ENCODE results near the gene OSBPL8. TPM values are rescaled to one million over a fixed set of nuclear protein-coding genes. Genes with fewer than 3 reads are reported as not detected.
"Not testable (repeated sequence)": the region's sequence is repeated elsewhere in the genome, so short reads cannot be mapped to it uniquely, and the experiment has no call there.

OSBPL8 gene
- total RNA-seq, 2 donors from 2014 or later = 99.0 to 105 TPM

GRCh38 chr12:76532520-76532919, 27.1 kb downstream of the OSBPL8 start:
- no peak for ATAC-seq
- H3K4me1 Mint-ChIP-seq (ENCODE audit: low read depth in 2 of 2) = peaks cover 48 to 50% of the 10 kb centered on the region in 2 donors
- H3K4me3 Mint-ChIP-seq = no peak overlapping the region
- H3K27ac Mint-ChIP-seq = no peak overlapping the region
- DNase-seq (ENCODE audit: low spot score) = no peak
- H3K9me3 Mint-ChIP-seq = peaks cover 3% of the 10 kb centered on the region
- H3K27me3 Mint-ChIP-seq = no peaks in the 10 kb centered on the region
- H3K36me3 Mint-ChIP-seq = peaks cover 12% of the 10 kb centered on the region

DNA sequence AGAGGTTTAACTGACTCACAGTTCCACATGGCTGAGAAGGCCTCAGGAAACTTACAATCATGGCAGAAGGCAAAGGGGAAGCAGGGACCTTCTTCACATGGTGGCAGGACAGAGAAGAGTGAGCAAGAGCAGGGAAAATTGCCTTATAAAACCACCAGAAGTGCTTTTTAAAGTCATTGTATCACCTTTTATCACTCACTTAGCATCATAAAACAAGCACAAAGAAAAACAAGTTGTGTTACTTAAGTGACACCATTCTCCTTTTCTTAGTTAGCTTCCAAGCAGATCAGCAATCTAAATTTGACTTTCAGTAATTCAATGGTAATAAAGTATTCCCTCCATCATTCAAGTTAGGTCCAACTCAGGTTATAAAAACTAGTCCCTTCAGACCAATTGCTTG, 28.5 kb downstream of the OSBPL8 start:
- ATAC-seq (no peak), DNase-seq (ENCODE audit: low spot score) (no peak)
- peaks cover 3% of the 10 kb centered on the region for H3K9me3 Mint-ChIP-seq
- peaks cover 7% of the 10 kb centered on the region for H3K36me3 Mint-ChIP-seq
- peaks cover 44 to 46% of the 10 kb centered on the region in 2 donors for H3K4me1 Mint-ChIP-seq (ENCODE audit: low read depth in 2 of 2)
- peak overlapping the region in 1 of 2 donors; percentile 11 for H3K27ac Mint-ChIP-seq
- no peaks in the 10 kb centered on the region for H3K27me3 Mint-ChIP-seq
- no peak overlapping the region for H3K4me3 Mint-ChIP-seq

DNA sequence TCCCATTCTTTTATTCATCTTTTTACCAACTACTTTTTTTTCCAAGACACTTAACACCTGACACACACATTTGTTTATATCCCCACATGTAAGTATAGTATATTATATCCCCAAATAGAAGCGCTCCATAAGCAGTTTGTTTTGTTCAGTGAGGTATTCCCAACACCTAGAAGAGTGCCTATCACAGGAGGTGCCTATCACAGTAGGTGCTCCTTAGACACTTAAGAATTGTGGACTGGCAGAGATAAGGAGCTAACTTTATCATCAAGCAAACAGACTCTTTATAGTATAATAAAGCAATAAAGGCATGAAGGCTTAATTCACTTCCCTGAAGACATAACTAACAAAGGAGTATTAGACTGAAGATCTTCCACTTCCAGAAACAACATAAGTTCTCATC, 29.1 kb downstream of the OSBPL8 start:
- H3K9me3 Mint-ChIP-seq = peaks cover 3% of the 10 kb centered on the region

GRCh38 chr12:76529226-76529918, 30.2 kb downstream of the OSBPL8 start:
- no peak overlapping the region for H3K27ac Mint-ChIP-seq
- H3K9me3 Mint-ChIP-seq = peaks cover 1% of the 10 kb centered on the region
- H3K36me3 Mint-ChIP-seq = no peaks in the 10 kb centered on the region
- H3K27me3 Mint-ChIP-seq = no peaks in the 10 kb centered on the region
- H3K4me1 Mint-ChIP-seq (ENCODE audit: low read depth in 2 of 2) = peaks cover 37 to 38% of the 10 kb centered on the region in 2 donors
- H3K4me3 Mint-ChIP-seq = no peak overlapping the region
- ATAC-seq = no peak
- DNase-seq (ENCODE audit: low spot score) = no peak

More for the DNA sequence above, 29.1 kb downstream of the OSBPL8 start:
- no peak overlapping the region for H3K4me3 Mint-ChIP-seq
- ATAC-seq = no peak
- peak overlapping the region in 1 of 2 donors; percentile 11 for H3K27ac Mint-ChIP-seq
- peaks cover 40 to 42% of the 10 kb centered on the region in 2 donors for H3K4me1 Mint-ChIP-seq (ENCODE audit: low read depth in 2 of 2)
- H3K27me3 Mint-ChIP-seq = no peaks in the 10 kb centered on the region
- H3K36me3 Mint-ChIP-seq = peaks cover 2% of the 10 kb centered on the region
- DNase-seq (ENCODE audit: low spot score) = no peak

DNA sequence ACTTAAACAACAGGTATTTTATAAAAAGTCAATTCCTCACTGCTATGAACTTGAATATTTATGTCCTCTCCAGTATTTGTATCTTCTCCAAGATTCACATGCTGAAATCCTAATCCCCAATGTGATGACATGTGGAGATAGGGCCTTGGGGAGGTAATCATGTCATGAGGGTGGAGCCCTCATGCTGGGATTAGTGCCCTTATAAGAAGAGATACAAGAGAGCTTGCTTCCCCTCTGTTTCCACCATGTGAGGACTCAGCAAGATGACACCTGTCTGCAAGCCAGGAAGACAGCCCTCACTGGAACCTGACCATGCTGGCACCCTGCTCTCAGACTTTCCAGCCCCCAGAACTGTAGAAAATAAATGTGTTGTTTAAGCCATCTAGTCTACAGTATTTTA, 36.2 kb downstream of the OSBPL8 start:
- H3K27ac Mint-ChIP-seq = no peak overlapping the region
- H3K27me3 Mint-ChIP-seq = no peaks in the 10 kb centered on the region
- H3K36me3 Mint-ChIP-seq = peaks cover 12% of the 10 kb centered on the region
- DNase-seq (ENCODE audit: low spot score) (no peak), ATAC-seq (no peak)
- H3K4me3 Mint-ChIP-seq = no peak overlapping the region
- peaks cover 5% of the 10 kb centered on the region for H3K9me3 Mint-ChIP-seq
- peaks cover 39 to 42% of the 10 kb centered on the region in 2 donors for H3K4me1 Mint-ChIP-seq (ENCODE audit: low read depth in 2 of 2)

DNA sequence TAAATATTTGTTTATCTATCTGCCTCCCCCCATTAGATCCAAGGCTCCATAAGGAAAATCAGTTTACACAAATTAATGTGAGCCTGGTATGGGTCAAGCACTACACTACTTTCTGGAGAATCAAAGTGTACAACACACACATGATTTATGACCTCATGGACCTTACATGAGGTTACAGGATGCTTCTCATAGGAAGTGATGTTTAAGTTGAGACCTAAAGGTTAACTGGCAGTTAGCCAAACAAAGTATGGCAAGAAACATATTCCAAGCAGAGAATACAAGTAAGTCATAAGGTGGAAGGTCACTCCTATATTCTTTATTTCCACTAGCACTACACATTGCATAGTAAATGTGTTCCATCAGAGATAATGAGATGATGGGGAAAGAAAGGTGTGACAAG, 39.2 kb downstream of the OSBPL8 start:
- no peak for DNase-seq (ENCODE audit: low spot score)
- Mint-ChIP-seq H3K9me3 (peaks cover 5% of the 10 kb centered on the region), H3K36me3 (peaks cover 12% of the 10 kb centered on the region), H3K4me1 (ENCODE audit: low read depth in 2 of 2) (peaks cover 45 to 51% of the 10 kb centered on the region in 2 donors), H3K27ac (peak overlapping the region; percentile 63 to 78), H3K4me3 (peak overlapping the region; percentile 53), H3K27me3 (no peaks in the 10 kb centered on the region)
- no peak for ATAC-seq

DNA sequence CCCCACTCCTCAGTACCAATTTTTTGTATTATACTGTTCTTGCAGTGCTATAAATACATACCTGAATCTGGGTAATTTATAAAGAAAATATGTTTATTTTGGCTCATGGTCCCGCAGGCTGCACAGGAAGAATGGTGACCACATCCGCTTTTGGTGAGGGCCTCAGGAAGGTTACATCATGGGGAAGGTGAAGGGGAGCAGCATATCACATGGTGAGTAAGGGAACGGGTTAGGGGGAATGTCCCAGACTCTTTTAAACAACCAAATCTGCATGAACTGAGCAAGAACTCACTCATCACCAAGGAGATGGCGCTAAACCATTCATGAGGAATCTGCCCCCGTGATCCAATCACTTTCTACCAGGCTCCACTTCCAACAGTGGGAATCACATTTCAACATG, 40.0 kb downstream of the OSBPL8 start:
- DNase-seq (ENCODE audit: low spot score) (peak; percentile 63), ATAC-seq (peak; percentile 73 to 77)
- H3K36me3 Mint-ChIP-seq = peaks cover 12% of the 10 kb centered on the region
- peak overlapping the region; percentile 63 to 78 for H3K27ac Mint-ChIP-seq
- peak overlapping the region; percentile 53 for H3K4me3 Mint-ChIP-seq
- peaks cover 43 to 59% of the 10 kb centered on the region in 2 donors for H3K4me1 Mint-ChIP-seq (ENCODE audit: low read depth in 2 of 2)
- no peaks in the 10 kb centered on the region for H3K27me3 Mint-ChIP-seq
- peaks cover 5% of the 10 kb centered on the region for H3K9me3 Mint-ChIP-seq

DNA sequence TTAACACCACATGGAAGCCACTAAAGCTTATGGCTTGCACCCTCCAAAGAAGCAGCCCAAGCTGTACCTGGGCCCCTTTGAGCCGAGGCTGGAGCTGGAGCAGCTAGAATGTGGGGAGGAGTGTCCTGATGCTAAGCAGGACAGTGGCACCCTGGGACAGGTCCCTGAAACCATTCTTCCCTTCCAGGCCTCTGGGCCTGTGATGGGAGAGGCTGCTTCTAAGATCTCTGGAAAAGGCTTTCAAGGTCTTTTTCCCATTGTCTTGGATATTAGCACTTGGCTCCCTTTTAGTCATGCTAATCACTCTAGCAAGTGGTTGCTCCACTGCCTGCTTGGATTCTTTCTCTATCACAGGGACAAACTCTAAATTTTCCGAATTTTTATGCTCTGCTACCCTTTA, 40.9 kb downstream of the OSBPL8 start:
- H3K4me3 Mint-ChIP-seq = no peak overlapping the region
- ATAC-seq (peak in 1 of 2 donors; percentile 53), DNase-seq (ENCODE audit: low spot score) (no peak)
- no peak overlapping the region for H3K27ac Mint-ChIP-seq
- H3K9me3 Mint-ChIP-seq = peaks cover 8% of the 10 kb centered on the region
- peaks cover 15% of the 10 kb centered on the region for H3K36me3 Mint-ChIP-seq
- no peaks in the 10 kb centered on the region for H3K27me3 Mint-ChIP-seq
- H3K4me1 Mint-ChIP-seq (ENCODE audit: low read depth in 2 of 2) = peaks cover 47 to 62% of the 10 kb centered on the region in 2 donors

DNA sequence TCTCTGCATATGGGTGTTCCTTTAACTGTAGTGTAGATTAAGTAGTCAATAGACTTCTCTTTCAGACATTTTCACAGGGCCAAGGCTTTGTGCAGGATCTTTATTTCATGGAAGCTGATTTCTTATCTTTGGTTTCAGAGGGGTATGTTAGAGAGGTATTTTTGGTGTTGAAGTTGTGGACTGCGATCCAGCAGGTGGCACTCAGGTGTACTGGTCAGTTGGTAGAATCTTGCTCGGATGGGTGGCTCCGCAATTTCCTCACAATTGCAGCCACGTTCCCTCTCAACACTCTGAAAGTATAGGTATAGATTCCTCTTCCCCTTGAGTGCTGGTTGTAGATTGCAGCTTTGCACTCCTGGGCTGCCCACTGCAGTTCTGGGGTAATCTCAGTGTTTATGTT, 44.3 kb downstream of the OSBPL8 start:
- no peak for DNase-seq (ENCODE audit: low spot score)
- Mint-ChIP-seq H3K4me1 (ENCODE audit: low read depth in 2 of 2) (peaks cover 45 to 47% of the 10 kb centered on the region in 2 donors), H3K9me3 (peaks cover 11% of the 10 kb centered on the region), H3K36me3 (peaks cover 17% of the 10 kb centered on the region), H3K4me3 (no peak overlapping the region), H3K27ac (no peak overlapping the region), H3K27me3 (no peaks in the 10 kb centered on the region)
- no peak for ATAC-seq

DNA sequence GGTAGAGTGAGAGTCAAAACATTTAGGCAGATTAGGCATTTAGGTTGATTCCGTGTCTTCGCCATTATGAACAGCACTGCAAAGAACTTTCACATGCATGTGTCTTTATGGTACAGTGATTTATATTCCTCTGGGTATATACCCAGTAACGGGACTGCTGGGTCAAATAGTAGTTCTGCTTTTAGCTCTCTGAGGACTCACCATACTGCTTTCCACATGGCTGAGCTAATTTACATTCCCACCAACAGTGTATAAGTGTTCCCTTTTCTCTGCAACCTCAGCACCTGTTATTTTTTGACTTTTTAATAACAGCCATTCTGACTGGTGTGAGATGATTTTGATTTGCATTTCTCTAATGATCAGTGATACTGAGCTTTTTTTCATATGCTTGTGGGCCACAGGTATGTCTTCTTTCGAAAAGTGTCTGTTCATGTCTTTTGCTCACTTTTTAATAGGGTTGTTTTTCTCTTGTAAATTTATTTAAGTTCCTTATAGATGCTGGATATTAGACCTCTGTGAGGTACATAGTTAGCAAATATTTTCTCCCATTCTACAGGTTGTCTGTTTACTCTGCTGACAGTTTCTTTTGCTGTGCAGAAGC, 48.4 kb downstream of the OSBPL8 start:
- not testable (repeated sequence) for ATAC-seq; DNase-seq (ENCODE audit: low spot score); H3K27ac Mint-ChIP-seq; H3K27me3 Mint-ChIP-seq; H3K9me3 Mint-ChIP-seq; H3K36me3 Mint-ChIP-seq; H3K4me3 Mint-ChIP-seq
- H3K4me1 Mint-ChIP-seq (ENCODE audit: low read depth in 2 of 2) = peaks cover 32% of the 10 kb centered on the region in 2 donors

- H3K9me3 Mint-ChIP-seq = peaks cover 4% of the 10 kb centered on the region
- ATAC-seq = no peak
- peaks cover 4% of the 10 kb centered on the region for H3K36me3 Mint-ChIP-seq
- H3K4me1 Mint-ChIP-seq (ENCODE audit: low read depth in 2 of 2) = peaks cover 29 to 35% of the 10 kb centered on the region in 2 donors
- peak overlapping the region in 1 of 2 donors; percentile 45 for H3K27ac Mint-ChIP-seq
- H3K4me3 Mint-ChIP-seq = no peak overlapping the region
- H3K27me3 Mint-ChIP-seq = no peaks in the 10 kb centered on the region
- DNase-seq (ENCODE audit: low spot score) = no peak
Measured at GRCh38 chr12:76508128-76508980, 51.2 kb downstream of the OSBPL8 start.

GRCh38 chr12:76506149-76506548, 53.4 kb downstream of the OSBPL8 start:
- no peaks in the 10 kb centered on the region for H3K36me3 Mint-ChIP-seq
- ATAC-seq = no peak

DNA sequence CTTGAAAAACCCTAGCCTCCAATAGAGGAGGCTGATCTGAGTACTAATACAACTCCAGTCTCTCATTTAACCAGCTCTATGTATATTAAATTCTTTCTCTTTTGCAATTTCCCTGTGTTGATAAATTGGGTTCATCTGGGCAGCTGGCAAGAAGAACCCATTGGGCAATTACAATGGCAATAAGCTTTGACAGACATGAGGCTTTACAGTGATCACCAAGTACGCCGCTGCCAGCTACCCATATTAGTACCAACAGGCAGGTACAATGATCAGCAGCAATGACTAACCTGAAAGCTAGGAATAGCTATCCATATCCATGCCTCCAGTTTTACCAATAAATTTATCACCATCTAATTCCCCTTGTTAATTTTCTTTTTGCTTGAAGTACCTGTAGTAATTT, 54.5 kb downstream of the OSBPL8 start:
- no peaks in the 10 kb centered on the region for H3K9me3 Mint-ChIP-seq
- H3K4me1 Mint-ChIP-seq (ENCODE audit: low read depth in 2 of 2) = peaks cover 23 to 24% of the 10 kb centered on the region in 2 donors
- no peak overlapping the region for H3K27ac Mint-ChIP-seq
- DNase-seq (ENCODE audit: low spot score) (no peak), ATAC-seq (no peak)
- no peaks in the 10 kb centered on the region for H3K36me3 Mint-ChIP-seq
- H3K27me3 Mint-ChIP-seq = no peaks in the 10 kb centered on the region
- H3K4me3 Mint-ChIP-seq = no peak overlapping the region

More at GRCh38 chr12:76506149-76506548, 53.4 kb downstream of the OSBPL8 start:
- Mint-ChIP-seq H3K4me1 (ENCODE audit: low read depth in 2 of 2) (peaks cover 22 to 23% of the 10 kb centered on the region in 2 donors), H3K27me3 (no peaks in the 10 kb centered on the region), H3K27ac (no peak overlapping the region), H3K4me3 (no peak overlapping the region), H3K9me3 (no peaks in the 10 kb centered on the region)
- no peak for DNase-seq (ENCODE audit: low spot score)

DNA sequence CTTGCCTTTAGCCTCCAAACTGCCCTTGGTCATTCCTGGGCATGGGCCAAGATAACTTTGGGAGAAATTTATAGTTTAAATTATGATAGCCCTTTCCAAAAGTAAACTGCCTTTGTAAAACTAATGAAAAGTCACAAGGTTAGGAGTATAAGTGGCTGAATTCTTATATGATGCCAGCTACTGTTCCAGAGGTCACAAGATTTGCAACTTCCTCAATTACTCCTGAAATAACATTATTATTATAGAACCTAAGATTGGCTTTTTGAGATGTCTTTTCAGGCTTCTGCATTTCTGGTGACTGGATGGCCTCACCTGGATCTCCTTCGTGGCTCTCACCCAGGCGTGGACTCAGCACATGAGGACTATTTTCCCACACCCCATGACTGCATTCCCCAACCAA, 55.0 kb downstream of the OSBPL8 start:
- DNase-seq (ENCODE audit: low spot score) (no peak), ATAC-seq (no peak)
- Mint-ChIP-seq H3K27ac (no peak overlapping the region), H3K36me3 (no peaks in the 10 kb centered on the region), H3K4me1 (ENCODE audit: low read depth in 2 of 2) (peaks cover 26% of the 10 kb centered on the region in 2 donors), H3K4me3 (no peak overlapping the region), H3K27me3 (no peaks in the 10 kb centered on the region), H3K9me3 (no peaks in the 10 kb centered on the region)
